Raji (cell line): ENCODE data around the gene ADGRA1.

Source experiments
- POLR2A ChIP-seq: IDR thresholded peaks from 2 replicates; pipeline ENCODE4 v1.6.1; 2011; ENCODE audit warnings: low read depth, low read length, control low read depth; ENCODE audit not compliant: insufficient read depth

ADGRA1 gene, protein sequence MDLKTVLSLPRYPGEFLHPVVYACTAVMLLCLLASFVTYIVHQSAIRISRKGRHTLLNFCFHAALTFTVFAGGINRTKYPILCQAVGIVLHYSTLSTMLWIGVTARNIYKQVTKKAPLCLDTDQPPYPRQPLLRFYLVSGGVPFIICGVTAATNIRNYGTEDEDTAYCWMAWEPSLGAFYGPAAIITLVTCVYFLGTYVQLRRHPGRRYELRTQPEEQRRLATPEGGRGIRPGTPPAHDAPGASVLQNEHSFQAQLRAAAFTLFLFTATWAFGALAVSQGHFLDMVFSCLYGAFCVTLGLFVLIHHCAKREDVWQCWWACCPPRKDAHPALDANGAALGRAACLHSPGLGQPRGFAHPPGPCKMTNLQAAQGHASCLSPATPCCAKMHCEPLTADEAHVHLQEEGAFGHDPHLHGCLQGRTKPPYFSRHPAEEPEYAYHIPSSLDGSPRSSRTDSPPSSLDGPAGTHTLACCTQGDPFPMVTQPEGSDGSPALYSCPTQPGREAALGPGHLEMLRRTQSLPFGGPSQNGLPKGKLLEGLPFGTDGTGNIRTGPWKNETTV

DNA sequence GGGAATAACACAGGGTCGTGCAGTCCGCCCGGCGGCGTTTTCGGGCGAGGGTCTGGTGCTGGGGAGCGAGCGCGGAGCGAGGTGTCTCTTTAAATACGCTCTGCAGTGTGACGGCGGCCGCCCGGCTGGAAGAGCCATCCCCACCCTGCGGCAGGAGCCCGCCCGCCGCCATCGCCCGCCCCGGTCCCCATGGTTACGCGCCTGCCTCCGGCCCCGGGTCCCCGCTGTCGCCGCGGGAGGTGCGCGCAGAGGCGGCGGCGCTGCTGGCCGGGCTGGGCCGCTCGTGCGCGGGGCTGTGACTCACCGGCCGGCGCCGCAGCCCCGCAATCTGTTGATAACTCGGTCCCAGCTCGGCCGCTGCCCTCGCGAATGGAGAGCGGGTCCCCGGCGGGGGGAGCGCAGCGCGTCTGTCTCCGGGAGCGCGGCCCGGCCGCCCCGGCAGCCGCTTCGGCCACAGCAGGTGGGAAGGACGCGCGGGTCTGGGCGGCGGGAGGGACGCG, at the start of gene ADGRA1:
TSS of gene ADGRA1 (plus strand) at position 246 of the 500 bp plus-strand sequence. CDS start 986 bp downstream, outside the sequence.
- TF ChIP-seq POLR2A = no peak

DNA sequence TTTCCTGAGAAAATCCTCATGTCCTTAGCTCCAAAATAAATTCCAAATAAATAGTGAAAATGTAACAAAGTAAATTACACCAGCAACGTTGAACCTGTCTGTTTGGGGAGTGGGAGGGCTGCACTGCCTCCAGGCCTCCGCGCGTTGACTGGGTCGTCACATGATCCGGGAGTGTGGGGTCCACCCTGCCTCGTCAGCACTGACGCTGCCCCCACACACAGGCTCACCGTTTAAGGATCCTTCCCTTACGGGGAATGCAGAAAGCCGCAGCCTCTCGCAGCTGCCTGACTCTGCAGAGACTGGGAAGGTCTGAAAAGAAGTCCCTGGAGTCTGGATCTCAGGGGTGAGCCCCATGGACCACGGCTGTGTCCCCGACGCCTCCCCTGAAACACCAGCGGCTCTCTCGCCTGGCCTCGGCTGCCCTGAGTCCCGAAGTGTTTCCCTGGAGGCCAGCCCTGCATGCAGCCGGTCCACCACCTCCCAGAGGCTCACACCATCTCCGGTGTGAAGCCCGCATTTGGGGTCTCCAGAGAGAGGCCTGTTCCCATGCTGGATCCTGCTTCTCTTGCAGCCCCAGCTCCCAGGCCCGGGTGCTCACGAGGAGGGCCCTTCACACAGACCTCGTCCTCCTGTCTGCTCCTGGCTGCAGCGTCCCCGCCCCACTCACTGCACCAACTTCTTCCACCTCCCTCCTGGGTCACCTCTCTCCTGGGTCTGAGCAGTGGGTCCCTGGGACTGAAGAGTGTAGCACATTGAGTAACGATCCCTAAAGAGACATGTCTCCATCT, 49.5 kb upstream of the ADGRA1 start:
- no peak for TF ChIP-seq POLR2A

DNA sequence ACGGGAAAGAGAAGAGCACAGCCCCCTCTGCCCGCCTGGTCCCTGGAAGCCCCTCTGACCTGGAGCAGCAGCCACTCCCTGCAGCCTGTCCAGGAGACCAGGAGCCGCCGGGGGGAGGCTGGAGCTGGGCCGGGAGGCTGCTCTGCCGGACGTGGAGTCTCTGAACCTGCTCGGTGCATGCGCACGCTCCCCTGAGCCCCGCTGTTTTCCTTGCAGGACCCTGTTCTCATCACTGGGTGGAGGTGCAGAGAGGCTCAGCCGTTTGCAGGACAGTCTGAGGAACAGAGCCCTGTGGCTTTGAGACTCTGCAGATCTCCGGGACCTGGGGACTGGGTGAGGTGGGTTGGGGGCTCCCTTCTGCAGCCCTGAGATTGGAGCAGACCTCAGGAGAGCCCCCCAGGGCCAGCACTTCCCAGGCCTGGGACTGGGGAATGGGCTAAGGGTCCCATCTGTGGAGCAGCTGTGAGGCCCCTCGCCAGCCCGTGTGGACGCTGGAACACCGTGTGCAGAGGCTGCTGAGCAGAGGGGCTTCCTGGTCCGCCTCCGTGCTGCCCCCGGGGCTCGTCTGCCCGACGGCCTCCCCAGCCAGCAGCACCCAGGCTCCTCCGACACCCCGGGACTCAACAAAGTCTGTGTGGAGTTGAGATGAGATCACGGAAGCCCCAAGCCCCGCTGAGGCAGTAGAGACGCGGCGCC, 48.5 kb upstream of the ADGRA1 start:
- TF ChIP-seq POLR2A = no peak

DNA sequence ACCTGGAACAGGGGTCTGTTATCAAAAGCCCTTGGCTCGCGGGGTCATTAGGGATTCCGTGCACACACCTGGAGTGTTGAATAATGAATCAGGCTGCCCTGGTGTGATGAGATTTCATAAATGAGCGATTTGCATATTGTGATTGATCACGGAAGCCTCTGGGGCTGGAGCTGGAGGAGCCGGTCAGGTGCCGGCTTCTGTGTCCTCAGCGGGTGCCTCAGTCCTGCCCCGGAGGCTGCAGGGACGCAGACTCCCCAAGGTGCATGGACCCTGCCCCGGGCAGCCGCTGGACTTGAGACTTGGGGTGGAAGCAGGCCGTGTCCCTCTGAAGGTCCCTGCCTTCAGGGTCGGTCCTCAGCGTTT, 47.9 kb upstream of the ADGRA1 start:
- no peak for TF ChIP-seq POLR2A

DNA sequence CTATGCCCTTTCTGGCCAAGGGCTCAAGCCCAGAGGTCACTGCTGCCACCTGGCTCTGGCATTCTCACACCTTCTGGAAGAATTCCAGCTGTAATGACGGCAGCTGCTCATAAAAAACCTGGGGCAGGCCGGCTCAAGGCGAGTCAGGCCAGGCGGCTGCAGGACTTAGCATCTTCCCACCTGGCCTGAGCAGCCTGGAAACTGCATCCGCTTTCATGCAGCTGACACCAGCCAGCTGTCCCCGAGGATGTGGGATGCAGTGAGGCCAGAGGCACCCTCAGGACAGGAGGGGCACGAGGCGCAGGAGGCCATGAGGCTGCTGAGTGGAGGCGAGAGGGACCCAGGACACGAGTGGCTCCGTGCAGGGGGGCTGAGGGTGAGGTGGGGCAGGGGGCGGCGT, 47.5 kb upstream of the ADGRA1 start:
- no peak for TF ChIP-seq POLR2A

DNA sequence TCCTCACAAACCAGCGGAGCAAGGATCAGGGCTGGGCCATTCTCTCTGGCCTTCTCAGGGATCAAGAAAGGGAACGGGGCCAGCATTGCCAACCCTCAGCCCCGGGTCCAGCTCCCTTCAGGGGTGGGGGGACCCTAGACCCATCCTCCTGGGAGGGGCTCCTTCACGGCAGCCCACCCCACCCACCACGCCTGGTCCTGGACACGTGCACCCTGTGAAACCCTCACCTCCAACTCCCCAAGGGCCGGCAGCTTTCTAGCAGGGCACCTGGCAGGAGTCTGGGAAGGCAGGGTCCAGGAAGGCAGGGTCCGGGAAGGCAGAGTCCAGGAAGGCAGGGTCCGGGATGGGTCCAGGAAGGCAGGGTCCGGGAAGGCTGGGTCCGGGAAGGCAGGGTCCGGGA, 46.6 kb upstream of the ADGRA1 start:
- TF ChIP-seq POLR2A = no peak

DNA sequence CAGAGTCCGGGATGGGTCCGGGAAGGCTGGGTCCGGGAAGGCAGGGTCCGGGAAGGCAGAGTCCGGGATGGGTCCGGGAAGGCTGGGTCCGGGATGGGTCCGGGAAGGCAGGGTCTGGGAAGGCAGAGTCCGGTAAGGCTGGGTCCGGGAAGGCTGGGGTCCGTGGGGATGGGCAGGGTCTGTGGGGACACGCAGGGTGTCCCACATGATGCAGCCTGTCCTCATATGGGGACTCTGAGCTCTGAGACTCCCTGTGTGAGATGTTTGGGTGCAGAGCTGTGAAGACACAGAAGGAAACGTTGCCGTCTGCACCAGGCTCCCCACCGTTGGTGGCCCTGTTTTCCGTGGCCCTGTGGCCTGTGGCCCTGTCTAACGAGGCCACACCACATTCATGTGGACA, 45.7 kb upstream of the ADGRA1 start:
- no peak for TF ChIP-seq POLR2A

DNA sequence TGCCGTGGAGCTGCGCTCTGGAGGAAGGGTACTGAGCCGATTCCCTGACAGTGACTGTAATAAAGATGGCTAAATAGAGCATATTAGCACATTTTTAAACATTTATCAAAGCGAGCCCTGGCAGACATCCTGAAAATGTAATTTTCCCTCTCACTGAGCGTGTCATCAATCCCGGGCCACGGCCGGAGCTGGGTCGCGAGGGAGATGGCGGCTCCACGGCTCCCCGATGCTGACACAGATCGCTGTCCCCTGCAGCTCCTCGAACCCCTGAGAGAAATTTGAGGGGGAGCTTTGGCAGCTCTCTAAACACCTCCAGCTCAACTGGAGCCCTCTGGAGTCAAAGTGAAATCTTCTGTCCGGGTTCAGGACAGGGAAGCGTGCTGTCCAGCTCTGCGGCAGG, 44.9 kb upstream of the ADGRA1 start:
- TF ChIP-seq POLR2A = no peak

DNA sequence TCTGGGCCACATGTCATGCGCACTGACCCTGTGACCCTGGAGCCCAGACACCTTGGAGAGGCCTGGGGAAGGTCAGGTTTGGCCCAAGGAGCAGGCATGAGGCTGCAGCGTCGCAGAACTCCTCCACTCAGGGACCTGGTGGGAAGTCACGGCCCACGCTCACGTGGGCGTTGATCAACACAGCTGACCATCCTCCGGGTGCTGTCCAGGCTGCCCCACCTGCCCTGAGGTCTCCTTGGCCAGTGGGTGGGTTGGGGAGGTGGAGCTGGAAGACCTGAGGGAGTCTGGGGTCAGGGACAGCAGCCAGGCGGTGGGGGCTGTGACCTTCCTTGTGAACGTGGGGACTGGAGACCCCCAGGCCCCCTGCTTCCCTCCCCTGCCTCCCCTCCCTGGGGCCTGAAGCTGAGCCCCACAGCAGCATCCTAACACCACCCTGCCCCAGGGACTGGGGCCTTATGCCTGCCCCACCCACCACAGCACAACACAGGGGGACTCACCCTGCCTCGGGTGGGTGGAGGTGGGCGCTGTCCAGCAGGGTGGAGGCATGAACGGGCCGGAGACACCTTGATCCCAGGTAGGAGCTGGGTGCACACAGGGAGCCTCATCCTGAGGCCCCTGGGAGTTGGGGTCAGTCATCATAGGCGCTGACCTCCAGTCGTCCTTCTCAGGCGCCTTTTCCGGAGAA, 44.0 kb upstream of the ADGRA1 start:
- TF ChIP-seq POLR2A = no peak

DNA sequence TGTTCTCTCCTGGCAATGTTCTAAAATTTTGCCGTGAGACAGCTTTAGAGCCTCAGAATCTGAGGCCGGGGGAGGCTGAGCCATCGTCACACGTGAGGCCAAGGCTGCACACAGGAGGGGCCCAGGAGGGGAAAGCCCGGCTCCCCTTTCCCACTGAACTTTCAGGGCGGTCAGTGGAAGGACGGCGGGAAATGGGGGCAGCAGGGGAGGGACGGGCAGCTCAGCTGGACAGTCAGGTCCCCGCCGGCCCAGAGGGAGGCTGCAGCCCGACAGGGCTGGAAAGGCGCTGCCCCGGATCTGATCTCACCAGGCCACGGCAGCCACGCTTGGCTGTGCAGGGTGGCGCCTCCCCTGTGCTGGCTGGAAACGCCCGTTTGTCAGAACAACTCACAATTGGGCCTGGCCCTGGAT, 43.3 kb upstream of the ADGRA1 start:
- TF ChIP-seq POLR2A = no peak

DNA sequence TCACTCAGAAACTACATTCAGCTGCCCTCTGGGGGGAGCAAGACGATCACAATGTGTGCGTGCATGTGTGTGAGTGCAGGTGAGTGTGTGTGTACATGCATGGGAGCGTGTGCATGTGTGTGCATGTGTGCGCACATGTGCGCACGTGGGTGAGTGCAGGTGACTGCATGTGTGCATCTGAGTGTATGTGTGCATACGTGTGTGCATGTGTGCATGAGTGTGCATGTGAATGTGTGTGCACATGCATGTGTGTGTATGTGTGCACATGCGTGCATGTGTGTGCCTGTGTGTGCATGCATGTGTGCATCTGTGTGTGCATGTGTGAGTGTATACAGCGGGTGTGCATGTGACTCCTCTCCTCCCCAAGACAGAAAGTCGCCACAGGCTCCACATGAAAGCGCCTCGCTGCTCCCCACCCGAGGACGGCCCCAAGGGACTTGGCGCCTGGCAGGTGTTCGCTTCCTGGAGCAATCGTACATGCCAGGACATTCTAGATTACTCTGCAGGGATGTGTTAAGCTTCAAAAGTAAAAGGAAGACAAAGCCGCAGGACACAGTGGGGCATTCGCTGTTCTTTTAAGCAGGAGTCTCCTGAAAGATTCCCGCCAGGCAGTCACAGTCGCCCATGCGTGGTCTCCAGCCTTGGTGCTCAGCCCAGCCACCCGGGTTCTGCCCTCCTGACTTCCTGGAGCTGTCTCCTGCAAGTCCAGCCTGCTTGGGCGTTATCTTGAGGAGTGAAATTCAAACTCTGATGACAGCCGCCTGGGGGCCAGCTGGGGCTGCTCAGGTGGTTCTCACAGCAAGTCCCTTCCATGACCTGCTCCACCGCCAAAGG, 42.0 kb upstream of the ADGRA1 start:
- TF ChIP-seq POLR2A = no peak

DNA sequence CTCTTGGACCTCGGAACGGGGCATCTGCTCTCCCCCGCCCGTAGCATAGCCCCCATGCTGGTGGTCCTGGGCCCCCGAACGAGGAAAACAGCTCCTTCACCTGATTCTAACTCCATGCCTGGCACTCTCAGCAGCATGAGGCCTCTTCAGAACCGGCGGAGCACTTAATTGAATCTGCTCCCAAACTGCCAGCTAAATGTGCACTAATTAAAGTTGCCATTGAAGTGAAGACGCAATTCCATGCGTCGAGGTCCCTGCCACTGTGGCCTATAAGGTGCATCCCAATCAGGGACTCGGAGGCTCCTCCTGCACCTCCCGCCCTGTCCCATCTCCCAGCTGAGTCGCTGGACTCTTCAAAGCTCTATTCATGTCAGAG, 41.3 kb upstream of the ADGRA1 start:
- no peak for TF ChIP-seq POLR2A

DNA sequence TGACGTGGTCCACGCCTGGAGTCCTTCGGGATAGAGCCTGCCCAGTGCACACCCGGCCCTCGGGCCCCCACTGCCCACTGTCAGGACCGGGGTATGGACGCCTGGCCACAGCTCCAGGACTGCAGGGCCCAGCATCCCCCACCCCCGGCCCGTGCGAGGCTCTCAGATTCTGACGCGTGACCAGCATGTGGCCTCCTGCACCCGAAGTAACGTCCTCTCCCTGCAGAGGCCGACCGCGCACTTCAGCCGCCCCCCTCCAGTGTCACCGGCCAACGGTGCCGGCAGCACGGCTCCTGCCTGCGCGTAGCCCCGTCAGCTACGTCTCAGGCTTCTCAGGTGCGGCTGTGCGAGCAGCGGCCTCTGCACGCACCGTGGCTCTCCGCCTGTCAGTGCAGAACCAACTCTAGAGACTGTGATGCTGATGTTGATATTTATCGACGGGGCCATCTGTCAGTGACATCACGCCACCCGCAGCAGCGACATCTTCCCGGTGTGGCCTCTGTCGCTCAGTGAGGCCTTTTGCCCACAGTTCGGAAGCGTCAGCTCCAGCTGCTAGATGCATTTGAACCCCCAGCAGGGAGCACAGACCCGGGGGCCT, 40.1 kb upstream of the ADGRA1 start:
- TF ChIP-seq POLR2A = no peak

DNA sequence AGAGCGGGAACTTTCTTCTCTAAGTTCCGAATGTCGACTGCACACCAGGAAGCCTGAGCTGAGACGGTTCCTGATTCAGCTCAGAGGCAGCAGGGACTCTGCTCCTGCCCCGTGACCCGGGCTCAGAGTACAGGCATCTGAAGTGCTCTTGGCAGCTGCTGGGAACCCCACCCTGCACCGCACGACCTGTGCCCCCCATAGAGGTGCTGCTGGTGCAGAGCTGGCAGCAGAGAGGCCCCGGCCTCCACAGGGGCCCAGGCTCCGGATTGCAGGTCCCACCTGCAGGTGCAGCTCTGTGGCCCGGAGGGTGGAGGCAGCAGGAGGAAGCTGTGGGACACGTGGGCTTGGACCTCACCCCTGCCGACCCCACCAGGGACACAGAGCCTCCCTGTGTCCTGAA, 39.5 kb upstream of the ADGRA1 start:
- no peak for TF ChIP-seq POLR2A

DNA sequence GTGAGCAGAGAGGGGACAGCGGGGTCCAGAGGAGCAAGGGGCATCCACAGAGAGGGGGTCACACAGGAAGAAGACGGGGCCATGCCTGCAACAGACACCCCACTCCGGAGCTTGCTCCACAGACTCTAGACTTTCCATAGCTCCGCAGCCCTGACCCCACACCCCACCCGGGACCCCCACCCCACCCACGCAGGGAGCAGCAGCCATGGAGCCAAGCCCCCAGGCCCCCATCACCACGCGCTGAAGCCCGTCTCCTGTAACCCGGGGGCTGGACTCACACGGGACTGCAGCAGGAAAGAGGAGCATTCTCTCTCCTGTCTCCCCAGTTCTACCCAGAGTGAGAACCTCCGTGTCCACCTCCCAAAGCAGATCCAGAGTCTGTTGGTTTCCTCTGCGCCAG, 38.8 kb upstream of the ADGRA1 start:
- TF ChIP-seq POLR2A = no peak
